Endothelial cell of umbilical vein (primary cell): Measurements from ENCODE around the gene ARHGEF12.

Source experiments
- CTCF ChIP-seq, 2 donors: IDR thresholded peaks; 1 replicate in 1 of 2; 2 replicates in 1 of 2; pipeline ENCODE4 v1.5.1; 2011; ENCODE audit warnings: low read length in 2 of 2, mild to moderate bottlenecking in 2 of 2, moderate library complexity in 2 of 2, control low read depth in 1 of 2, inconsistent platforms in 1 of 2, low read depth in 1 of 2; ENCODE audit not compliant: insufficient read depth in 1 of 2; ENCODE audit errors: extremely low read depth in 1 of 2
- POLR2A ChIP-seq: IDR thresholded peaks from 2 replicates; pipeline ENCODE4 v1.6.1; 2012; ENCODE audit warnings: low read depth, mild to moderate bottlenecking, control low read depth, low read length

- TF ChIP-seq CTCF (IDR thresholded peaks at IDR 0.05; ENCODE audit: extremely low read depth in 1 of 2, insufficient read depth in 1 of 2, low read depth in 1 of 2, low read length in 2 of 2) (no peak), POLR2A (no peak)
Measured at GRCh38 chr11:120386318-120386717, 50.1 kb downstream of the ARHGEF12 start.
